NAMALWA (cell line): ENCODE data around the gene PROX2.

Experiments
- DNase-seq: peaks from one replicate; pipeline ENCODE4 v3.0.0-alpha.2; 2015; ENCODE audit warnings: low spot score

The PROX2 gene

GRCh38 chr14:74875941-74876913, at the start of gene PROX2:
Gene PROX2 (minus strand): TSS chr14:74876145. CDS start chr14:74863834, 12,311 bp downstream.
- peak; percentile 35 for DNase-seq

GRCh38 chr14:74924061-74924460, 48.1 kb upstream of the PROX2 start:
- DNase-seq: no peak

GRCh38 chr14:74922752-74923401, 46.9 kb upstream of the PROX2 start, which contains the start of gene RPS6KL1:
Gene RPS6KL1 (minus strand): TSS chr14:74923260. CDS start chr14:74921541, 1,719 bp downstream.
- DNase-seq: peak; percentile 73

- no peak for DNase-seq
Measured at GRCh38 chr14:74921987-74922751, 46.2 kb upstream of the PROX2 start.

GRCh38 chr14:74921053-74921620, 45.2 kb upstream of the PROX2 start:
- no peak for DNase-seq

- no peak for DNase-seq
Measured at GRCh38 chr14:74920281-74920680, 44.3 kb upstream of the PROX2 start.

- no peak for DNase-seq
Measured at GRCh38 chr14:74919421-74920165, 43.6 kb upstream of the PROX2 start.

GRCh38 chr14:74918380-74918779, 42.4 kb upstream of the PROX2 start:
- DNase-seq: no peak

GRCh38 chr14:74917646-74918081, 41.7 kb upstream of the PROX2 start:
- no peak for DNase-seq

GRCh38 chr14:74917178-74917543, 41.2 kb upstream of the PROX2 start:
- DNase-seq: no peak

- DNase-seq: no peak
Measured at GRCh38 chr14:74915826-74916225, 39.9 kb upstream of the PROX2 start.

- no peak for DNase-seq
Measured at GRCh38 chr14:74915426-74915825, 39.5 kb upstream of the PROX2 start.

GRCh38 chr14:74913986-74914573, 38.1 kb upstream of the PROX2 start:
- peak; percentile 25 for DNase-seq

GRCh38 chr14:74913393-74913910, 37.5 kb upstream of the PROX2 start:
- no peak for DNase-seq

GRCh38 chr14:74912801-74913200, 36.9 kb upstream of the PROX2 start:
- no peak for DNase-seq

GRCh38 chr14:74912111-74912510, 36.2 kb upstream of the PROX2 start:
- DNase-seq: no peak

- no peak for DNase-seq
Measured at GRCh38 chr14:74911704-74912103, 35.8 kb upstream of the PROX2 start.

- DNase-seq: no peak
Measured at GRCh38 chr14:74911221-74911620, 35.3 kb upstream of the PROX2 start.

GRCh38 chr14:74910556-74910955, 34.6 kb upstream of the PROX2 start:
- DNase-seq: no peak

GRCh38 chr14:74909911-74910310, 34.0 kb upstream of the PROX2 start:
- no peak for DNase-seq

GRCh38 chr14:74909501-74909900, 33.6 kb upstream of the PROX2 start:
- DNase-seq: no peak
